Activated T-helper 1 cell treated with Interleukin-2 at 50 U/mL for 16 hours (primary cell): Measurements from ENCODE around the gene AP1M1.
"Not testable (repeated sequence)": the region's sequence is repeated elsewhere in the genome, so short reads cannot be mapped to it uniquely, and the experiment has no call there.

Experiments
- DNase-seq: peaks from one replicate; pipeline ENCODE4 v3.0.0-alpha.2; 2020; ENCODE audit warnings: low read depth

The AP1M1 gene

GRCh38 chr19:16261584-16262368, 64.1 kb downstream of the AP1M1 start:
- DNase-seq: no peak

DNA sequence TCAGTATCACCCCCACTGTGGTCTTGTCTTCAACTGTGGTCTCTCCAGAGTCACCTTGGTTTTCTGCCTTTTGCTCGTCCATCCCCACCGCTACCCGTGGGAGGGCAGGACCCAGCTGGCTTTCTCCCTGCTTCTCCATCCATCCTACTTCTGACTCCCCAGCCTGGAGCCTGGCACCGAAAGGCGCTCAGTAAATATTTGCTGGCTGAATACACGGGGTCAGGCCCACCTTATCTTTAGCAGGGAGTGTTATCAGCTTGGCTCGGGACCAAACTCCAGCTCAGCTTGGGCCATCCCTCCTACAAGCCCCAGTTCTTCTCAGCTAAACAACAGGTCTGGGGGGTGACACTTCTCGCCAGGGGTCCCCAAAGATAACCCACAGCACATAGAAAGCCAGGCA, 64.9 kb downstream of the AP1M1 start:
- no peak for DNase-seq

DNA sequence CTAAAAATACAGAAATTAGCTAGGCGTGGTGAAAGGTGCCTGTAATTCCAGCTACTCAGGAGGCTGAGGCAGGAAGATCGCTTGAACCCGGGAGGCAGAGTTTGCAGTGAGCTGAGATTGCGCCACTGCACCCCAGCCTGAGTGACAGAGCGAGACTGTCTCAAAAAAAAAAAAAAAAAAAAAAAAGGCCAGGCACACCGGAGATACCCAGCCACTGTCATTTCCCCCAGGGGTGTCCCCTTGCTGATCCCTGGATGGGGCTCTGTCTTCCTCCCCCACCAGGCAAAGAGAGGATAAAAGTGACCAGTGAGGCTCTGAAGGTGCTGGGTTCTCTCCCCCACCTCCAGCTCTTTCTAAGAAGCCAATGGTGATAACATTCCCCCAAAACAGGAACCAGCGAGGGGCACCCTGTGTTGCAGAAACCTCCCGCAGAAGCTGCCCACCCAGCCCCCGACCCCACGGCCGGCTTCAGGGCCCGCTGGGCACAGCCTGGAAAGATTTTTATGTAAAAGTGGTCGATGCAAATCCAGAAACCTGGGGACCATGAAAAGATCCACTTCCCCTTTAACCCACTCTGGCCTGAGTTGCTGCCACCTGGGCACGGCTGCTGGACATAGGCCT, 65.5 kb downstream of the AP1M1 start:
- DNase-seq: no peak

DNA sequence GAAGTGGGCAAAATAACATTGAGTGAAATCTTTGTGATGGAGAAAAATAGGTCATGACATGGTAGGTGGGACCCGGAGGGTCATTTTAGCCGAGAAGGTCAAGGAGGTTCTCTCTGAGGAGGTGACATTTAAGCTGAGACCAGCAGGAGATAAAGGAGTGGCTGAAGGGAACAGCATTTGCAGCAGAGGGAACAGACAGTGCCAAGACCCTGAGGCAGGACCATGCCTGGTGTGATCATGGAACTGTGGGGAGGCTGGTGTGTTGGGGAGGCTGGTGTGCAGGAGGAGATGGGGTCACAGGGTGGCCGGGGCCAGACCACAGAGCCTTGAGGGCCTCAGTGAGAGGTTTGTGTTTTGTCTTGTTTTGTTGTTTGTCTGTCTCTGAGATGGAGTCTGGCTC, 67.5 kb downstream of the AP1M1 start:
- no peak for DNase-seq

DNA sequence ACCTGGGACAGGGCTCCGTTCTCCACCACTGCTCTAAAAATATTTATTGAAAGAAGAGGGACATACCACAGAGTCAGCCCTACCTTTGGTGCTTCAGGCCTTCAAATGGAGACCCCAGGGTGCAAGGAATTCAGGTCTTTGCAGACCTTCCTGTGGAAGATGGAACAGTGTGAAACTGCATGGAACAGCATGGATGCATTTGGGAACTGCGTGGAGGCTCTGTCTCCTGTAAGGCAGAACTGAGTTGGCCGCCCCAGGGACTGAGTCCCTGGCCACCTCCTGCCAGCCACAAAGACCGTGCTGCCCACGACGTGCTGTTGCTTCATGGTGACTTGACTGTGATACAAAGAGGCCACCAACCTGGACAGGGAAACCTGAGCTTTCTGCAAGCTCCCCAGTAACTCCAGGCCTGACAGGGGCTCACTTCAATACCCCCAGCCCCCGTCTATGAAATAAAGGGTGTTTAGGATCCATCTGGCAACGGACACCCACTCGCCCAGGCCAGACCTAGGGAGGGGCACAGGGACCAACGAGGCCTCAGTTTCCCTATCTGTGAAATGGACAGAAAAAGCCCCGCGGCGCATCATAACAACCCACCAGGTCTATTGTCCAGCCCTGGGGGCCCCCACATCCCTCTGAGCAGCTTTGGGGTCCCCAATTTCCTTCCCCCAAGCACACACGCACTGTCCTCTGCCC, 68.3 kb downstream of the AP1M1 start:
- no peak for DNase-seq

DNA sequence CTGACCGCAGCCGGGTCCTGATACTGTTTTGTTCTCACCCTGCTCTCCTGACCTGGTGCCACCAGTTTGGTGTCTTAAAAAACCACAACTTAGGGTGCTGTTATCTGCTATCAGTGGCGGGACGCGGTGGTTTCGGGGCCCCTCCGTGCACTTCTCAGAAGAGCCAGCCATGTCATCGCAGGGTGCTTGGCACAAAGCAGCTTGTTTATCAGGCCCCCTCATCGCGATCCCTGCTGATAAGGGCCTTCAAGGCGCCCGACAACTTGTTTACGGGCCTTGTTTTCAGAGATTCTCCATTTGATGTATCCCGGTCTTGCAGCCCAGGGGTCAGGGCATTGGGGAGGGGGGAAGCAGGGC, 68.9 kb downstream of the AP1M1 start:
- peak; percentile 44 for DNase-seq

- no peak for DNase-seq
Measured at GRCh38 chr19:16268676-16269319, 71.1 kb downstream of the AP1M1 start.

DNA sequence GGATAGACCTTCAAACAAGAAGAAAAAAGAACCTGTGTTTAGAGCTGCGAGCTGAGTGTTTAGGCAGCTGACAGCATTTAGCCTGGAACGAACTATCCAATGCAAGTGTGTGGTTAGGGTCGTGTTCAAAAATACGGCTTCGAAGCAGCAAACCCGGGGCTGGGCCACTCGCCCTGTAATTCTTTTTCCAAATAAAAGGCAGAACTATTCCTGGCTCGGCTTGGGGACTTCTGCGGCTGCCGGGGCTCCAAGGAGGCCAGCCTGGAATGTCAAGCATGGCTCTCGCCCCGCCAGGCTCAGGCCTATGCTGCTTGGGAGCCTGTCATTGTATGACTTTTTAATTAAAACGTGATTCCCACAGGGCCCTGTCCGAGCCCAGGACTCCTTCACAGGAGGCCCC, 75.2 kb downstream of the AP1M1 start:
- no peak for DNase-seq

GRCh38 chr19:16274447-16274846, 76.7 kb downstream of the AP1M1 start:
- DNase-seq: no peak

DNA sequence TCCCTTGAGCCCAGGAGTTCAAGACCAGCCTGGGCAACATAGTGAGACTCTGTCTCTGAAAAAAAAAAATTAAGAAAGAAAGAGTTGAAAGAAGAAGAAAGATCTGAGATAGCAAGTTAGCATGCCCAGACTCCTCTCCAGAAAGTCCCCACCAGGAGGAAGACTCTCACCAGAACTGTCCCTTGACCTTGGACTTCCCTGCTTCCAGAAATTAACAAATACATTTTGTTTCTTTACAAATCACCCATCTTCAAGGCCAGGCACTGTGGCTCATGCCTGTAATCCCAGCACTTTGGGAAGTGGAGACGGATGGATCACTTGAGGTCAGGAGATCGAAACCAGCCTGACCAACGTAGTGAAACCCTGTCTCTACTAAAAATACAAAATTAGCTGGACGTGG, 82.6 kb downstream of the AP1M1 start:
- DNase-seq: no peak

GRCh38 chr19:16281743-16282142, 84.0 kb downstream of the AP1M1 start:
- no peak for DNase-seq

- no peak for DNase-seq
Measured at GRCh38 chr19:16283210-16284061, 85.7 kb downstream of the AP1M1 start.

- DNase-seq: no peak
Measured at GRCh38 chr19:16284505-16284904, 86.8 kb downstream of the AP1M1 start.

DNA sequence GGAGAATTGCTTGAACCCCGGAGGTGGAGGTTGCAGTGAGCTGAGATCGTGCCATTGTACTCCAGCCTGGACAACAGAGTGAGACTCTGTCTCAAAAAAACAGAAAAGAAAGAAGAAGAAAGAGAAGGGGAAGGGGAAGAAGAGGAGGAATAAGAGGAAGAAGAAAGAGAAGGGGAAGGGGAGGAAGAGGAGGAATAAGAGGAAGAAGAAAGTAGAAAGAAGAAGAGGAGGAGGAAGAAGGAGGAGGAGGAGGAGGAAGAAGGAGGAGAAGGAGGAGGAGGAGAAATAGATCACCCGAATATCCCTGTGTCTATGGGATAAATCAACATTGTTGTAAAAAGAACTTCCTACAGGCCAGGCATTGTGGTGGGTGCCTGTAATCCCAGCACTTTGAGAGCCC, 87.4 kb downstream of the AP1M1 start:
- not testable (repeated sequence) for DNase-seq

- DNase-seq: no peak
Measured at GRCh38 chr19:16285769-16286498, 88.2 kb downstream of the AP1M1 start.

DNA sequence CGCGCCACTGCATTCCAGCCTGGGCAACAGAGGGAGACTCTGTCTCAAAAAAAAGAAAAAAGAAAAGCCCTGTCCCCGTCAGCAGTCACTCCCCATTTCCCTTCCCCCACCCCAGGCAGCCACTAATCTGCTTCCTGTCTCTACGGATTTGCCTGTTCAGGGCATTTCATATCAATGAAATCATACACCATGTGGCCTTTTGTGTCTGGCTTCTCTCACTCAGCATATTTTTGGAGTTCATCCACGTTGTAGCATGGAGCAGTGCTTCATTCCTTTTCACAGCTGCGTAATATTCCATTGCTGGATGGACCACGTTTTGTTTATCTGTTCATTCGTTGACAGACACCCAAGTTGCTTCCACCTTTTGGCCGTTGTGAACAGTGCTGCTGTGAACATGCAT, 90.8 kb downstream of the AP1M1 start:
- no peak for DNase-seq

GRCh38 chr19:16289594-16289993, 91.9 kb downstream of the AP1M1 start:
- DNase-seq: no peak

DNA sequence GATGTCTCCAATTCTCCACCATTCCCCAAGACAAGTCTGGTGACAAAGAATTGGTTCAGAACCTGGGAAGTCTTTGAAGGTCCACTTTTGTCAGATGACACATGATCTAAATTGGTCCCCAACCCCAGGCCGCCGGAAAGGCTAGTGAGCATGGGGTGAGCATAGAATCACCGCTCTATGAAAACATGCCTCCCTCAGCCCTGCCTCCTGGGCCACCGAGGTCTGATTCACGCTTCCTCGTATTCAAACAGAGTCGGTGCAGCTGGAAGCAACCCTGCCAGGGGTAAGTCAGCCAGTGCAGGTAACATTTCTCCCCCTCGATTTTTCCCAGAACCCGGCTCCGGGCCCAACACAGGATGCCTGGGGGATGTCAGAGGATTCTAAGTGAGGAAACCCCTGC, 93.0 kb downstream of the AP1M1 start:
- DNase-seq: no peak

GRCh38 chr19:16293118-16294091, 95.7 kb downstream of the AP1M1 start:
- DNase-seq: no peak

GRCh38 chr19:16295057-16295456, 97.3 kb downstream of the AP1M1 start:
- DNase-seq: no peak
